HepG2 (cell line): ENCODE data around the gene IFI30. TPM values are rescaled to one million over a fixed set of nuclear protein-coding genes. Genes with fewer than 3 reads are reported as not detected.

Experiments
- GABPA ChIP-seq, 2 experiments: IDR thresholded peaks; 2 replicates each; pipeline ENCODE4 v1.6.1; 2011 to 2016; ENCODE audit warnings: low read depth in 2 of 2, low read length in 1 of 2, missing biosample characterization in 1 of 2, missing genetic modification characterization in 1 of 2
- NCOA2 ChIP-seq: sonication (generic); formaldehyde crosslinking; IDR thresholded peaks from 2 replicates; pipeline ENCODE4 v1.8.0; 2022; ENCODE audit warnings: inconsistent platforms
- NR3C1 ChIP-seq: sonication (generic); formaldehyde crosslinking; IDR thresholded peaks from 2 replicates; pipeline ENCODE4 v1.4.0; 2020; ENCODE audit warnings: missing genetic modification reagents
- PHF21A ChIP-seq: sonication (generic); formaldehyde crosslinking; IDR thresholded peaks from 2 replicates; pipeline ENCODE4 v1.5.0; 2020; ENCODE audit warnings: mild to moderate bottlenecking, missing genetic modification reagents
- SMAD1 ChIP-seq: sonication (generic); formaldehyde crosslinking; IDR thresholded peaks from 2 replicates; pipeline ENCODE4 v1.4.0; 2020; ENCODE audit warnings: missing genetic modification reagents, low read depth, mild to moderate bottlenecking, borderline replicate concordance
- ZFP41 ChIP-seq: sonication (generic); formaldehyde crosslinking; IDR thresholded peaks from 2 replicates; pipeline ENCODE4 v1.4.0; 2020; ENCODE audit warnings: mild to moderate bottlenecking, missing genetic modification reagents, borderline replicate concordance
- ZNF232 ChIP-seq: sonication (generic); formaldehyde crosslinking; IDR thresholded peaks from 2 replicates; pipeline ENCODE4 v1.4.0; 2020; ENCODE audit warnings: missing genetic modification reagents, borderline replicate concordance
- ZNF253 ChIP-seq: sonication (generic); formaldehyde crosslinking; IDR thresholded peaks from 2 replicates; pipeline ENCODE4 v1.8.0; 2022; ENCODE audit warnings: mild to moderate bottlenecking, missing genetic modification reagents, borderline replicate concordance
- ZNF530 ChIP-seq: sonication (generic); formaldehyde crosslinking; IDR thresholded peaks from 2 replicates; pipeline ENCODE4 v1.5.0; 2020; ENCODE audit warnings: low read depth, mild to moderate bottlenecking, missing genetic modification reagents
- ZNF567 ChIP-seq: sonication (generic); formaldehyde crosslinking; IDR thresholded peaks from 2 replicates; pipeline ENCODE4 v1.8.1; 2023; ENCODE audit warnings: mild to moderate bottlenecking, missing genetic modification reagents, borderline replicate concordance
- ZNF616 ChIP-seq: sonication (generic); formaldehyde crosslinking; IDR thresholded peaks from 2 replicates; pipeline ENCODE4 v1.5.0; 2020; ENCODE audit warnings: low read depth, mild to moderate bottlenecking, missing genetic modification reagents
- polyA plus RNA-seq, 8 experiments: library from polyadenylated mRNA; depleted of rRNA in 3 of 8; stranded (reverse) in 7 of 8; unstranded in 1 of 8; fragments of >200 nt; fragmentation: Illumina TruSeq in 4 of 8; extraction: Trizol in 4 of 8; gene quantifications; 2 replicates each; pipeline versions ENCODE4 v1.2.1 to v1.2.3, GENCODE V29; 2011 to 2016; ENCODE audit warnings: low read depth in 4 of 8, missing spikeins in 1 of 8, mixed read lengths in 1 of 8; ENCODE audit not compliant: insufficient read depth in 1 of 8
- total RNA-seq, 5 experiments: library from RNA; depleted of rRNA; stranded (reverse); fragments of >200 nt; fragmentation: Illumina TruSeq; extraction: Trizol; gene quantifications; 2 replicates each; pipeline ENCODE4 v1.2.3, GENCODE V29; 2016; ENCODE audit warnings: low read depth in 1 of 5
- TF ChIP-seq, protein P1 (sequence below): sonication (generic); formaldehyde crosslinking; IDR thresholded peaks from 2 replicates; pipeline ENCODE4 v1.4.0; 2020; ENCODE audit warnings: low read depth, mild to moderate bottlenecking, missing genetic modification reagents
- TF ChIP-seq, protein P2 (sequence below): sonication (generic); formaldehyde crosslinking; conservative IDR thresholded peaks from 2 replicates; pipeline ENCODE4 v1.4.0; 2020; ENCODE audit warnings: mild to moderate bottlenecking, missing genetic modification reagents, moderate library complexity
- TF ChIP-seq, protein P3 (sequence below): sonication (generic); formaldehyde crosslinking; conservative IDR thresholded peaks from 2 replicates; pipeline ENCODE4 v1.8.1; 2023; ENCODE audit warnings: missing genetic modification reagents
- TF ChIP-seq, protein P4 (sequence below): sonication (generic); formaldehyde crosslinking; IDR thresholded peaks from 2 replicates; pipeline ENCODE4 v1.4.0; 2020; ENCODE audit warnings: mild to moderate bottlenecking, missing genetic modification reagents, borderline replicate concordance
- TF ChIP-seq, protein P5 (sequence below): sonication (generic); formaldehyde crosslinking; IDR thresholded peaks from 2 replicates; pipeline ENCODE4 v1.5.0; 2020; ENCODE audit warnings: missing genetic modification reagents, mild to moderate bottlenecking, borderline replicate concordance
- TF ChIP-seq, protein P6 (sequence below): sonication (generic); formaldehyde crosslinking; IDR thresholded peaks from 2 replicates; pipeline ENCODE4 v1.5.1; 2020; ENCODE audit warnings: missing genetic modification reagents, mild to moderate bottlenecking, borderline replicate concordance

Gene IFI30
- total and polyA plus RNA-seq, 2 of the 13 experiments (the other 11 are each of a cell fraction or from before 2014, with no cell fraction given), result 25.0 to 79.4 TPM

DNA sequence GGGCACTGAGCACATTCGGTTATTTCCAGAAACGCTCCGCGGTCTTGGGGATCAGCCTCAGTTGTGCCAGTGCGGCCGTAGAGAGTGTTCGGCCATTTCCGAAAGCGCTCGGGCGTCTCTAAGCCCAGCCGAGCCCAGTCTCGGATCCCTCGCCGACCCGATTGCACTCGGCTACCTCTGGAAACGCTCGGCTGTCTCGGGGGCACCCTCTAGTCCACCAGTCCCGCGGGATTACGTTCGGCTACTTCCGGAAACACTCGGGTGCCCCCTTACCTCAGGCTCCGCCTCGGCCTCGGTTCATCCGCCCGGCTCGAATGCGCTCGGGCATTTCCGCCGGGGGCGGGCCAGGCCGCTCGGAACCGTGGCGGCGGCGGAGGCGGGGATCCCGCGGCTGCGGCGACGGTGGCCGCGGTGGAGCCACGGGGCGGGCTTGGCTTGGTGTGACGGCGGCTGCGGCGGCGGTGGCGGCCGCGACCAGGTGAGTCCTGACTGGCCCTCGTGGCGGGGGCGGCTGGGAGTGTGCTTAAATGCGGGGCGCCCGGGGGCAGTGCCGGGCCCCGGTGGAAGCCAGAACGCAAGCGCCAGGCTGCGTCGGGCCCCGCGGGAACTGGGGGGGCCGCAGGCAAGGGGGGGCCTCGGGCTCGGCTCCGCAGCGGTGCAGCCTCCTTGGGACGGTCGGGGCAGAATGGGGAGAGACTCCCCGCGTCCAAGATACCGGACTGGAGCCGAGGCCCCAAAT is 20.6 kb upstream of the IFI30 start, which contains the start of gene PIK3R2 (continued):
- TF ChIP-seq, protein P1, sequence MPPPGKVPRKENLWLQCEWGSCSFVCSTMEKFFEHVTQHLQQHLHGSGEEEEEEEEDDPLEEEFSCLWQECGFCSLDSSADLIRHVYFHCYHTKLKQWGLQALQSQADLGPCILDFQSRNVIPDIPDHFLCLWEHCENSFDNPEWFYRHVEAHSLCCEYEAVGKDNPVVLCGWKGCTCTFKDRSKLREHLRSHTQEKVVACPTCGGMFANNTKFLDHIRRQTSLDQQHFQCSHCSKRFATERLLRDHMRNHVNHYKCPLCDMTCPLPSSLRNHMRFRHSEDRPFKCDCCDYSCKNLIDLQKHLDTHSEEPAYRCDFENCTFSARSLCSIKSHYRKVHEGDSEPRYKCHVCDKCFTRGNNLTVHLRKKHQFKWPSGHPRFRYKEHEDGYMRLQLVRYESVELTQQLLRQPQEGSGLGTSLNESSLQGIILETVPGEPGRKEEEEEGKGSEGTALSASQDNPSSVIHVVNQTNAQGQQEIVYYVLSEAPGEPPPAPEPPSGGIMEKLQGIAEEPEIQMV (CRISPR knock-in tag), result no peak
- TF ChIP-seq, protein P2, sequence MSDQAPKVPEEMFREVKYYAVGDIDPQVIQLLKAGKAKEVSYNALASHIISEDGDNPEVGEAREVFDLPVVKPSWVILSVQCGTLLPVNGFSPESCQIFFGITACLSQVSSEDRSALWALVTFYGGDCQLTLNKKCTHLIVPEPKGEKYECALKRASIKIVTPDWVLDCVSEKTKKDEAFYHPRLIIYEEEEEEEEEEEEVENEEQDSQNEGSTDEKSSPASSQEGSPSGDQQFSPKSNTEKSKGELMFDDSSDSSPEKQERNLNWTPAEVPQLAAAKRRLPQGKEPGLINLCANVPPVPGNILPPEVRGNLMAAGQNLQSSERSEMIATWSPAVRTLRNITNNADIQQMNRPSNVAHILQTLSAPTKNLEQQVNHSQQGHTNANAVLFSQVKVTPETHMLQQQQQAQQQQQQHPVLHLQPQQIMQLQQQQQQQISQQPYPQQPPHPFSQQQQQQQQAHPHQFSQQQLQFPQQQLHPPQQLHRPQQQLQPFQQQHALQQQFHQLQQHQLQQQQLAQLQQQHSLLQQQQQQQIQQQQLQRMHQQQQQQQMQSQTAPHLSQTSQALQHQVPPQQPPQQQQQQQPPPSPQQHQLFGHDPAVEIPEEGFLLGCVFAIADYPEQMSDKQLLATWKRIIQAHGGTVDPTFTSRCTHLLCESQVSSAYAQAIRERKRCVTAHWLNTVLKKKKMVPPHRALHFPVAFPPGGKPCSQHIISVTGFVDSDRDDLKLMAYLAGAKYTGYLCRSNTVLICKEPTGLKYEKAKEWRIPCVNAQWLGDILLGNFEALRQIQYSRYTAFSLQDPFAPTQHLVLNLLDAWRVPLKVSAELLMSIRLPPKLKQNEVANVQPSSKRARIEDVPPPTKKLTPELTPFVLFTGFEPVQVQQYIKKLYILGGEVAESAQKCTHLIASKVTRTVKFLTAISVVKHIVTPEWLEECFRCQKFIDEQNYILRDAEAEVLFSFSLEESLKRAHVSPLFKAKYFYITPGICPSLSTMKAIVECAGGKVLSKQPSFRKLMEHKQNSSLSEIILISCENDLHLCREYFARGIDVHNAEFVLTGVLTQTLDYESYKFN (CRISPR knock-in tag), result no peak
- no peak for TF ChIP-seq ZNF567 (CRISPR knock-in tag)
- no peak for TF ChIP-seq NCOA2
- no peak for TF ChIP-seq ZNF530 (CRISPR knock-in tag)
- TF ChIP-seq PHF21A (CRISPR knock-in tag), result peak; percentile 13
- TF ChIP-seq ZNF253 (CRISPR knock-in tag), result no peak
- no peak for TF ChIP-seq ZFP41 (CRISPR knock-in tag)
- no peak for TF ChIP-seq NR3C1
- TF ChIP-seq SMAD1 (CRISPR knock-in tag), result no peak
- TF ChIP-seq, protein P3, sequence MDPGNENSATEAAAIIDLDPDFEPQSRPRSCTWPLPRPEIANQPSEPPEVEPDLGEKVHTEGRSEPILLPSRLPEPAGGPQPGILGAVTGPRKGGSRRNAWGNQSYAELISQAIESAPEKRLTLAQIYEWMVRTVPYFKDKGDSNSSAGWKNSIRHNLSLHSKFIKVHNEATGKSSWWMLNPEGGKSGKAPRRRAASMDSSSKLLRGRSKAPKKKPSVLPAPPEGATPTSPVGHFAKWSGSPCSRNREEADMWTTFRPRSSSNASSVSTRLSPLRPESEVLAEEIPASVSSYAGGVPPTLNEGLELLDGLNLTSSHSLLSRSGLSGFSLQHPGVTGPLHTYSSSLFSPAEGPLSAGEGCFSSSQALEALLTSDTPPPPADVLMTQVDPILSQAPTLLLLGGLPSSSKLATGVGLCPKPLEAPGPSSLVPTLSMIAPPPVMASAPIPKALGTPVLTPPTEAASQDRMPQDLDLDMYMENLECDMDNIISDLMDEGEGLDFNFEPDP (CRISPR knock-in tag), result no peak
- TF ChIP-seq, protein P4, sequence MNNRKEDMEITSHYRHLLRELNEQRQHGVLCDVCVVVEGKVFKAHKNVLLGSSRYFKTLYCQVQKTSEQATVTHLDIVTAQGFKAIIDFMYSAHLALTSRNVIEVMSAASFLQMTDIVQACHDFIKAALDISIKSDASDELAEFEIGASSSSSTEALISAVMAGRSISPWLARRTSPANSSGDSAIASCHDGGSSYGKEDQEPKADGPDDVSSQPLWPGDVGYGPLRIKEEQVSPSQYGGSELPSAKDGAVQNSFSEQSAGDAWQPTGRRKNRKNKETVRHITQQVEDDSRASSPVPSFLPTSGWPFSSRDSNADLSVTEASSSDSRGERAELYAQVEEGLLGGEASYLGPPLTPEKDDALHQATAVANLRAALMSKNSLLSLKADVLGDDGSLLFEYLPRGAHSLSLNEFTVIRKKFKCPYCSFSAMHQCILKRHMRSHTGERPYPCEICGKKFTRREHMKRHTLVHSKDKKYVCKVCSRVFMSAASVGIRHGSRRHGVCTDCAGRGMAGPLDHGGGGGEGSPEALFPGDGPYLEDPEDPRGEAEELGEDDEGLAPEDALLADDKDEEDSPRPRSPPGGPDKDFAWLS (CRISPR knock-in tag), result no peak
- no peak for TF ChIP-seq ZNF232 (CRISPR knock-in tag)
- TF ChIP-seq, protein P5, sequence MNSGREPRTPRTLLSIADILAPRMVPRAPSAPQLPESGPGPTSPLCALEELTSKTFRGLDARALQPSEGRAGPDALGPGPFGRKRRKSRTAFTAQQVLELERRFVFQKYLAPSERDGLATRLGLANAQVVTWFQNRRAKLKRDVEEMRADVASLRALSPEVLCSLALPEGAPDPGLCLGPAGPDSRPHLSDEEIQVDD (CRISPR knock-in tag), result no peak
- TF ChIP-seq, protein P6, sequence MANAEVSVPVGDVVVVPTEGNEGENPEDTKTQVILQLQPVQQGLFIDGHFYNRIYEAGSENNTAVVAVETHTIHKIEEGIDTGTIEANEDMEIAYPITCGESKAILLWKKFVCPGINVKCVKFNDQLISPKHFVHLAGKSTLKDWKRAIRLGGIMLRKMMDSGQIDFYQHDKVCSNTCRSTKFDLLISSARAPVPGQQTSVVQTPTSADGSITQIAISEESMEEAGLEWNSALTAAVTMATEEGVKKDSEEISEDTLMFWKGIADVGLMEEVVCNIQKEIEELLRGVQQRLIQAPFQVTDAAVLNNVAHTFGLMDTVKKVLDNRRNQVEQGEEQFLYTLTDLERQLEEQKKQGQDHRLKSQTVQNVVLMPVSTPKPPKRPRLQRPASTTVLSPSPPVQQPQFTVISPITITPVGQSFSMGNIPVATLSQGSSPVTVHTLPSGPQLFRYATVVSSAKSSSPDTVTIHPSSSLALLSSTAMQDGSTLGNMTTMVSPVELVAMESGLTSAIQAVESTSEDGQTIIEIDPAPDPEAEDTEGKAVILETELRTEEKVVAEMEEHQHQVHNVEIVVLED, result peak; percentile 4; the same call in 1 of the 2 replicates
- TF ChIP-seq ZNF616 (CRISPR knock-in tag), result no peak
- no peak for TF ChIP-seq GABPA (IDR thresholded peaks at IDR 0.05; ENCODE audit: low read depth, low read length)
- 0 out of 2 replicates have a peak, but pooled peaks have one; percentile 6 for TF ChIP-seq GABPA (CRISPR knock-in tag; IDR thresholded peaks at IDR 0.05; ENCODE audit: low read depth)
